GM21786 (cell line): Measurements from ENCODE around the gene ARHGEF1.
"Not testable (repeated sequence)": the region's sequence is repeated elsewhere in the genome, so short reads cannot be mapped to it uniquely, and the experiment has no call there.

Experiments used
- ATAC-seq: cut with Tn5 transposase; IDR thresholded peaks from one replicate; pipeline ENCODE4 v1.9.1; 2021; ENCODE audit not compliant: unreplicated experiment

Gene ARHGEF1

GRCh38 chr19:41928754-41929535 is 46.0 kb downstream of the ARHGEF1 start:
- ATAC-seq, result no peak

- no peak for ATAC-seq
These were observed 46.6 kb downstream of the ARHGEF1 start for GRCh38 chr19:41929536-41930071.

DNA sequence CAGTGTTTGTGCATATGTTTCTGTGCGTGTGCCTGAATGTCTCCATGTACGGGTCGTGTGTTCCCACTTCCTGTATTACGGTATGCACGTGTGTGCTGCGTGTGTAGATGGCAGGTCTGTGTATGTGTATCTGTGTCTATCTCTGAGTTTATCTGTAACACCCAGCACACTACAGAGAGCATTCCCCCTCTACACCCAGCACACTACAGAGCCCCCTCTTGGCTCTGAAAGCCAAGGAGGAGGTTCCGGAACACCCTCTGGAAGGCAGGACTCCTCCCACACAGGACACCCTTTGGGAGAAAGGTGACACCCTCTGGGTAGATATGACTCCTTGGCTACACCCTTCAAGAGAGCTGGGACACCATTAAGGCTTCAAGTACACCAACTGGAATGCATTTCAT is 47.3 kb downstream of the ARHGEF1 start:
- ATAC-seq, result no peak

- no peak for ATAC-seq
These were observed 48.1 kb downstream of the ARHGEF1 start for GRCh38 chr19:41930926-41931592.

DNA sequence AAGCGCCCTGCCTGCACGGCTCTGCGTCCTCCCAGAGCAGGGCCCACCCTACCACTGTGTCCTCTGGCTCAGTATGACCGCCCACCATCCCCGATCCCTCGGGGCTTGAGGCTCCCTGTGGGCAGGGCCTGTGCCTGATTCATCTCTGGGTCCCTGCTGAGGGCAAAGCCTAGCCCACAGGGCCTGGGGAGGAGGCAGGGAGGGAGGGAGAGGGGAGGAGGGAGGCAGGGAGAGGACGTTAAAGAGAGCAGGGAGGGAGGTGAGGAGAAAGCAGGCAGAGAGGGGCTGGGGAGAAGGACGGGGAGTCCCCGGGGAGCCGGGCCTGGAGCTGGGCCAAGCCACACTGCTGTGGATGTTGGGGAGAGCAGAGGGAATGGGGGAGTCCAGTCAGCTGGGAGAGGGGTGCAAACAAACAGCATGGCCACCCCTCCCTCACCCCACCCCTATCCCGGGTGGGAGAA is 49.3 kb downstream of the ARHGEF1 start:
- ATAC-seq, result no peak

DNA sequence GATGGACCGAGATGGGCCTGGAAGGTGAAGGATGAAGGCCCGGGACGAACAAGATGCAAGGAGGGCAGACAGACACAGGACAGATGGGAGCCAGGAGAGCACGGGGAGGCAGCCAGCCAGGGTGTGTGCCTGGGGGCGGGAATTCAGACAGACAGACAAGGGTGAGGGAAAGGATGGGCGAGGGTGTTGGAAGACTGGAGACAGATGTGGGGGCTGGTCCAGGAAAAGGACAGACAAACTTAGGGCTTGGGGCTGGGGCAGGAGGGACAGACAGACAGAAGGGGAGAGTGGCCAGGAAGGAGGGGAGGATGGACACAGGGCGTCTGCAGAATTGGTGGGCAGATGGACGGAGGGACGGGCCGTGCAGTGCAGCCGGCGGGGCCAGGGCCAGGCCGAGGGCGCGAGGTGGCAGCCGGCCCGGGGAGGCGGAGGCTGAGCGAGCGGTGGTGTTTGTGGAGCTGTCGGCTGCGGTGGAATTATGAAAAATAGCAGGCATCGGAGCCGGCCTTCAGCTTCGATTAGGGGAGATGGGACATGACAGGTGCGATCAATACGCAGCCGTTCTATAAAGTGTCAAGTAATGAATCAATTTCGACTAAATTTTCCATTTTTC is 49.8 kb downstream of the ARHGEF1 start:
- ATAC-seq, result no peak

DNA sequence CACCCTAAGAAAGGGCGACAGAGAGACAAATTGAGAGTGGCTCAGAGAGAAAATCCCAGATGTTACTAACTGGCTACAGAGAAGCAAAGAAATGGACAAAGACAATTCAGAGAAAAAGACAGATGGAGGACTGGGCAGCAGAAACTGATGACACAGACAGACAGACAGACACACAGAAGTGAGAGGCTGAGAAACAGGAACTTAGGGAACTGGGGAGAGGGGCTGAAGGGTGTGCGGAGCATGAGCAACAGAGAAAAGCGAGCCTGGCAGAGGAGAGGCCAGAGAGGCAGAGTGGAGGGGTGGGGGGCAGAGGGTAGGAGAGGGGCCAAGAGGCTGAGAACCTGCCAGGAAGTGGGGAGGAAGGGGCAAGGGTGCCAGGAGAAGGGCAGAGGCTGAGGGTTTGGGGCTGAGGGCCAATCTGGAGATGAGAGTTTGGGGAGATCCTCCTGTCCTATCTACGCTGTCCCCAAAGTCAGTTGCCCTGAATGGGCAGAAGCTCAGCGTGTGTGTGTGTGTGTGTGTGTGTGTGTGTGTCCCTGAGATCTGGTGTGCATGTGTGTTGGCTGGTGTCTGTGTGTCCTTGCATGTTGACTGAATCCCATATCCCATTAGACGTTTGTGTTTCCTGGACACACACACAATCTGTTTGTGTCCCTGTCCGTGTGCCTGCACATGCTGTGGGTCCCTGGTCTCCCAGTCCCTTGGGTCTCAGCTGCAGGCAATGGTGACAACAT is 50.9 kb downstream of the ARHGEF1 start:
- ATAC-seq, result no peak

GRCh38 chr19:41934849-41935374 is 51.9 kb downstream of the ARHGEF1 start:
- ATAC-seq, result no peak

- no peak for ATAC-seq
These were observed 52.9 kb downstream of the ARHGEF1 start for GRCh38 chr19:41935760-41936415.

GRCh38 chr19:41936416-41936850 is 53.4 kb downstream of the ARHGEF1 start:
- ATAC-seq, result no peak

DNA sequence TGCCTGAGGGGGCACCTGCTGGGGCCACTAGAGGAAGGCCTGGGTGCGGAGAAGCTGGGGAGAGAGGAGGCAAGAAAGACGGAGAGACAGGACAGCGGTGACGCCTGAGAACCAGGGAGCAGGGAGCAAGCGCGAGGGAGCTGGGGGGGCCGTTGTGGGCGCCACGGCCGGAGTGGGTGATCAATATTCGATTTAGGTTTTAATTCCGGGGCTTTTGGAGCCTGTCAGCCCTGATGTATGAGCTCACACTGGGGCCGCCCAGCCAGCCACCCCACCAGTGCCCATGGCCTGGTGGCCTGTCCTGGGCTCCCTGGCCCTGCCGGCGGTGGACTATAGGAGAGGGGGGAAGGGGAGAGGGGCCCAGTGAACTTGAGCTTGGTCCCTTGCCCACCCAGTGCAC is 54.0 kb downstream of the ARHGEF1 start:
- ATAC-seq, result no peak

GRCh38 chr19:41937525-41938468 is 54.8 kb downstream of the ARHGEF1 start:
- ATAC-seq, result no peak

DNA sequence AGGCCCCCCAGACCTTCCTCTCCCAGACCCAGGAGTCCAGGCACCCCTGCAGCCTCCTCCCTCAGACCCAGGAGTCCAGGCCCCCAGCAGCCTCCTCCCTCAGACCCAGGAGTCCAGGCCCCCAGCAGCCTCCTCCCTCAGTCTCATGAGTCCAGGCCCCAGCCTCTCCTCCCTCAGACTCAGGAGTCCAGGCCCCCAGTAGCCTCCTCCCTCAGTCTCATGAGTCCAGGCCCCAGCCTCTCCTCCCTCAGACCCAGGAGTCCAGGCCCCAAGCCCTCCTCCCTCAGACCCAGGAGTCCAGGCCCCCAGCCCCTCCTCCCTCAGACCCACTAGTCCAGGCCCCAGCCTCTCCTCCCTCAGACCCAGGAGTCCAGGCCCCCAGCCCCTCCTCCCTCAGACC is 56.2 kb downstream of the ARHGEF1 start:
- not testable (repeated sequence) for ATAC-seq

GRCh38 chr19:41939861-41940730 is 57.1 kb downstream of the ARHGEF1 start:
- no peak for ATAC-seq

GRCh38 chr19:41940731-41941409 is 57.9 kb downstream of the ARHGEF1 start:
- no peak for ATAC-seq

DNA sequence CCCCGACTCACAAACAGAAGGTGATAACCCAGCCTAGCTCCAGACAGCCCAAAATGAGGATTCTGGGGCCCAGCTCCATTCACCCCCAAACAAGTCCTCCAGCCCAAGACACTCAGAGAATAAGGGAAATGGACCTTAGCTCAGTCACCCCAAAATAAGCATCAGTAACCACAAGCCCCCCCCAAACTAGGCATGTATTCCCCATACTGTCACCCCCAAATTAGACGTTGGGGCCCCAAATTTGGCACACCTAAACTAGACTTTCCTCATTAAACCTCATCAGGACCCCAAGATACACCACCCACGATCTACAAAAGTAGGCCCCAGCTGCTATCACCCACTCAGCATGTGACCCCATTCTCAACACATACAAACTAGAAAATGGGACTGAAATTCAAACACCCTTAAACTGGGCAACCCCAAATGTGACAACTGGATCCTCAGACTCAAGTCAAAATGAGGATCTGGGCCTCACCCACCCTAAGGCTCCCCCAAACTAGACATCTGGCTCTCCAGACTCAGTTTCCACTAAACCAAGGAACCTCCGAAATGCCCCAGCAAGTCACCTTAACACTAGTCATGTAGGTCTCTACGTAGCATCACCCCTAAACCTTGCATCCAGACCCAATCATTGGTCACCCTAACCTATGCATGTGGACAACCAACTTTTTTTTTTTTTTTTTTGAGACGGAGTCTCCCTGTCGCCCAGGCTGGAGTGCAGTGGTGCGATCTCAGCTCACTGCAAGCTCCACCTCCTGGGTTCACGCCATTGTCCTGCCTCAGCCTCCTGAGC is 58.6 kb downstream of the ARHGEF1 start:
- no peak for ATAC-seq

GRCh38 chr19:41944336-41944735 is 61.4 kb downstream of the ARHGEF1 start:
- ATAC-seq, result no peak
